HCT116 (cell line): ENCODE measurements around the gene MRPL11.

Experiments
- EZH2 ChIP-seq: fragments of 200-600 bp; sonication (generic); IDR thresholded peaks from 2 replicates; pipeline ENCODE4 v1.6.1; 2017; ENCODE audit warnings: antibody characterized with exemption, mixed run types
- POLR2AphosphoS5 ChIP-seq: IDR thresholded peaks from 2 replicates; pipeline ENCODE4 v1.6.1; 2011; ENCODE audit warnings: mild to moderate bottlenecking, low read depth, low read length, moderate library complexity
- TF ChIP-seq, protein P1 (sequence below), 3 experiments: fragments of 200-600 bp in 1 of 3; sonication (generic) in 1 of 3; IDR thresholded peaks in 2 of 3; conservative IDR thresholded peaks in 1 of 3; 2 replicates each; pipeline ENCODE4 v1.5.1; 2012 to 2017; ENCODE audit warnings: low read depth in 2 of 3, low read length in 2 of 3, antibody characterized with exemption in 1 of 3, borderline replicate concordance in 1 of 3, control low read depth in 1 of 3, mild to moderate bottlenecking in 1 of 3, mixed read lengths in 1 of 3, mixed run types in 1 of 3, moderate library complexity in 1 of 3; ENCODE audit not compliant: insufficient read depth in 1 of 3

DNA sequence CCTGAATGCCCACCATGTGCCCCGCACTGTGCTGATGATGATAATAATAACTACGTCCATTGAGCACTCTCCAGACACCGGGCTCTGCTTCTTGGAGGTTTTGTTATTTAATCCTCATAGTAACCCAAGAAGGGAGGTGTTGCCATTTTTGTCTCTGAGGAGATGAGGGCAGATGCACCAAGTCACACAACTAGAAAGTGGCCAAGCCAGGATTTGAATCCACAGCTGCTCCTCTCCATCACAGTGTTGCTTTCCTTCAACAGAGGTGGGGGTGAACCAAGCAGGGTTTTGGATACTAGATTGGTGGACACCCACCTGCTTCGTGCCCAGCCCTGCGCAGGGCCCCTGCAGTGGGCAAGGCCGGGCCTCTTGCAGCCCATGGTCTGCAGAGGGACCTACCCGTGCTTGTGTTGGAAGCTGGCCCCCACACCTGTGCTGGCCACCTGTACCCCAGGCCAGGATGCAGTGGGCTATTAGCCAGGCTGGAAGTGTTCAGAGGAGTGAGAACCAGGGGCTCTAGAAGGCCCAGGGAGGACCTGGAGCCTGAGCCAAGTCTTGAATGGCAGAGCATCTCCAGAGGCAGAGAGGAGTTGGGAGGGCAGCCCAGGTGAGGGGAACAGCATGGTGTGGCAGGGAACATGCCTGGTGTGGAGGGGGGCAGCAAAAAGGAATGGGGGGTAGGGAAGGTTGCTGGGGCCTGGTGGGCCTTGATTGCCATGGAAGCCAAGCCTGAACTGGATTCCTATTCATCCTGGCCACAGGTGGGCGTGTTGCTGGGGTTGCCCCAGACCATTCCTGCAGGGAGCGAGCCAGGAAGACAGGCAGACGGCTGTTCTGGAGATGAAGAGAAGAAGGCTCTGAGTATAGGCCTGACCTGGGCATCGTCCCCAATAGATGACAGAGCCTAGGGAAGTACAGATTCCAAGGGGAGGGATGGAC lies 38.9 kb upstream of the MRPL11 start:
- TF ChIP-seq, protein P1, sequence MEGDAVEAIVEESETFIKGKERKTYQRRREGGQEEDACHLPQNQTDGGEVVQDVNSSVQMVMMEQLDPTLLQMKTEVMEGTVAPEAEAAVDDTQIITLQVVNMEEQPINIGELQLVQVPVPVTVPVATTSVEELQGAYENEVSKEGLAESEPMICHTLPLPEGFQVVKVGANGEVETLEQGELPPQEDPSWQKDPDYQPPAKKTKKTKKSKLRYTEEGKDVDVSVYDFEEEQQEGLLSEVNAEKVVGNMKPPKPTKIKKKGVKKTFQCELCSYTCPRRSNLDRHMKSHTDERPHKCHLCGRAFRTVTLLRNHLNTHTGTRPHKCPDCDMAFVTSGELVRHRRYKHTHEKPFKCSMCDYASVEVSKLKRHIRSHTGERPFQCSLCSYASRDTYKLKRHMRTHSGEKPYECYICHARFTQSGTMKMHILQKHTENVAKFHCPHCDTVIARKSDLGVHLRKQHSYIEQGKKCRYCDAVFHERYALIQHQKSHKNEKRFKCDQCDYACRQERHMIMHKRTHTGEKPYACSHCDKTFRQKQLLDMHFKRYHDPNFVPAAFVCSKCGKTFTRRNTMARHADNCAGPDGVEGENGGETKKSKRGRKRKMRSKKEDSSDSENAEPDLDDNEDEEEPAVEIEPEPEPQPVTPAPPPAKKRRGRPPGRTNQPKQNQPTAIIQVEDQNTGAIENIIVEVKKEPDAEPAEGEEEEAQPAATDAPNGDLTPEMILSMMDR (IDR thresholded peaks at IDR 0.05 in 2 of 3, conservative IDR thresholded peaks at IDR 0.05 in 1 of 3; ENCODE audit: borderline replicate concordance in 1 of 3, insufficient read depth in 1 of 3, low read depth in 2 of 3, low read length in 2 of 3), result no peak
- TF ChIP-seq EZH2 (no peak), POLR2AphosphoS5 (no peak; the same call in none of the 2 replicates)
